ENCODE results near the gene PIM1. TPM values are rescaled to one million over a fixed set of nuclear protein-coding genes. Genes with fewer than 3 reads are reported as not detected.

The PIM1 gene
- total RNA-seq, 1 donor from 2014 or later = 15.1 TPM

DNA sequence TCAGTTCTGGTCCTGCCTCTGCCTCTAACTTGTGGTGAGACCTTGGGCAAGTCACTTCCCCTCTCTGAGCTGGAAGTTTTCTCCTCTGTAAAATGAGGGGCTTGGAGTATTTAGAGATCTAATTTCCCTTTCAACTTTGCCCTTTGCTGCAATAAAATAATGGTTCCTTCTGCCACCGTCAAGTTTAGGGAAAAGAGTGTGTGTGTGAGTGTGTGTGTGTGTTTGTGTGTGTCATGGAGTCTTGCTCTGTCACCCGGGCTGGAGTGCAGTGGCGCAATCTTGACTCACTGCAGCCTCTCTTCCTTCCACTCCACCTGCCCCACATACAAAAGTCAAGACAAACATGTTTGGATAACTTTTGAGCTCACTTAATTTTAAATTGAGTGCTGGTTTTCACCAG lies 39.2 kb upstream of the PIM1 start:
- Mint-ChIP-seq H3K27ac (ENCODE audit: unreplicated experiment) (peak overlapping the region; percentile 11), H3K36me3 (ENCODE audit: low read depth) (no peaks in the 10 kb centered on the region), H3K4me3 (ENCODE audit: unreplicated experiment) (no peak overlapping the region), H3K9me3 (ENCODE audit: low read depth) (no peaks in the 10 kb centered on the region), H3K27me3 (ENCODE audit: low read depth) (no peaks in the 10 kb centered on the region), H3K4me1 (ENCODE audit: low read depth) (peaks cover 69% of the 10 kb centered on the region)
- TF ChIP-seq, protein P1, sequence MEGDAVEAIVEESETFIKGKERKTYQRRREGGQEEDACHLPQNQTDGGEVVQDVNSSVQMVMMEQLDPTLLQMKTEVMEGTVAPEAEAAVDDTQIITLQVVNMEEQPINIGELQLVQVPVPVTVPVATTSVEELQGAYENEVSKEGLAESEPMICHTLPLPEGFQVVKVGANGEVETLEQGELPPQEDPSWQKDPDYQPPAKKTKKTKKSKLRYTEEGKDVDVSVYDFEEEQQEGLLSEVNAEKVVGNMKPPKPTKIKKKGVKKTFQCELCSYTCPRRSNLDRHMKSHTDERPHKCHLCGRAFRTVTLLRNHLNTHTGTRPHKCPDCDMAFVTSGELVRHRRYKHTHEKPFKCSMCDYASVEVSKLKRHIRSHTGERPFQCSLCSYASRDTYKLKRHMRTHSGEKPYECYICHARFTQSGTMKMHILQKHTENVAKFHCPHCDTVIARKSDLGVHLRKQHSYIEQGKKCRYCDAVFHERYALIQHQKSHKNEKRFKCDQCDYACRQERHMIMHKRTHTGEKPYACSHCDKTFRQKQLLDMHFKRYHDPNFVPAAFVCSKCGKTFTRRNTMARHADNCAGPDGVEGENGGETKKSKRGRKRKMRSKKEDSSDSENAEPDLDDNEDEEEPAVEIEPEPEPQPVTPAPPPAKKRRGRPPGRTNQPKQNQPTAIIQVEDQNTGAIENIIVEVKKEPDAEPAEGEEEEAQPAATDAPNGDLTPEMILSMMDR (IDR thresholded peaks at IDR 0.05) = no peak
- DNase-seq (ENCODE audit: low spot score) = no peak

DNA sequence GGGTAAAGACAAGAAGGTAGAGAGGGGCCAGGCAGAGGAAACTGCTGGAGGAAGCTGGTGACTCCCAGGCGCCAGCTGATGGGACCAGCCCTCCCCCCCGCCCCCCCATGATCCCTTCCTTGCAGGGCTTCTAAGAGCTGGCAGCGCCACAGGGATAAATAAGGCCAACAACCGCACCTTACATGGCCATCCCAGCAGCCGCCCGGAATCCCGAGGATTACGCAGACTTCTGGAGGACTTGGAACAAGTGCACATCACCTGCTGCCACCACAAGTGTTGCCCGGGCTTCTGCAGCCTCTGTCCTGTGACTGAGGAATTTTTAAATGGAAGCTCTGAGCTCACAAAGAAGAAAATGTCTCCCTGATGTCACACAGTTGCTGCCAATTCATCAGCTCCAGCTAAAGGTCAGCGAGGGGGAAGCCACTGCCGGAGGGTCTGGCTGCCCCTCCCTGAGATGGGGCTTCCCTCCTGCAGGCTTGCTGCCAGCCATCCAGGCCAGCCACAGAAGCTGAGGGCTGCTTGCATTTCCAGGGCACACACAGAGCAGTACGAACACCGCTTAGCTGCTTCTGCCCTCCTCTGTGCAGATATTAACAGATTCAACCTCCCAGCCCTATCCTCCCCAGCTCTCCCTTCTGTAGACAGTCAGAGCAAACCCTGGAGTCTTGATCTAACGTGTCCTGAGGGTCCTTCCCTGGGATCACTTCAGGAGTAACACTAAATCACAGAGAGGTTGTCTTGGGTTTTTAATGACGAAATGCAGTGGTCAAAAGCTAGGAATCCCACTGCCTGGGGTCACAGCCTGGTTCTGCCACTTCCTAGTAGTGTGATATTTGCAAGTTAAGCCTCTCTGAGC lies 38.6 kb upstream of the PIM1 start:
- Mint-ChIP-seq H3K36me3 (ENCODE audit: low read depth) (no peaks in the 10 kb centered on the region), H3K9me3 (ENCODE audit: low read depth) (no peaks in the 10 kb centered on the region), H3K27me3 (ENCODE audit: low read depth) (no peaks in the 10 kb centered on the region), H3K4me3 (ENCODE audit: unreplicated experiment) (no peak overlapping the region), H3K27ac (ENCODE audit: unreplicated experiment) (peak overlapping the region; percentile 79), H3K4me1 (ENCODE audit: low read depth) (peaks cover 68% of the 10 kb centered on the region)
- TF ChIP-seq, protein P1 (IDR thresholded peaks at IDR 0.05) = no peak
- no peak for DNase-seq (ENCODE audit: low spot score)

DNA sequence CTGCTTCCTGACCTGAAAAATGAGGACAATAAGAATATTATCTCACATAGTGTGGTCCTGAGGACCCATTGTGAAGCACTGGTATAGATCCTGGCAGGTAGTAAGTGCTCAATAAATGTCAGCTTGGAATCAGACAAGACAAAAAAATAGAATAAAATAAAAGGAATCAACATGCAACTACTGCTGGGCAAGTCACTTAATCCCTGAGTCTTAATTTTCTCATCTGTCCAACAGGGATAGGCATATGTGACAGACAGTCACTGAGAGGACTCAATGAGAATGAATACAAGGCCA lies 38.0 kb upstream of the PIM1 start:
- Mint-ChIP-seq H3K27ac (ENCODE audit: unreplicated experiment) (no peak overlapping the region), H3K4me3 (ENCODE audit: unreplicated experiment) (no peak overlapping the region), H3K36me3 (ENCODE audit: low read depth) (no peaks in the 10 kb centered on the region), H3K9me3 (ENCODE audit: low read depth) (no peaks in the 10 kb centered on the region), H3K27me3 (ENCODE audit: low read depth) (no peaks in the 10 kb centered on the region), H3K4me1 (ENCODE audit: low read depth) (peaks cover 68% of the 10 kb centered on the region)
- TF ChIP-seq, protein P1 (IDR thresholded peaks at IDR 0.05) = no peak
- DNase-seq (ENCODE audit: low spot score) = no peak

DNA sequence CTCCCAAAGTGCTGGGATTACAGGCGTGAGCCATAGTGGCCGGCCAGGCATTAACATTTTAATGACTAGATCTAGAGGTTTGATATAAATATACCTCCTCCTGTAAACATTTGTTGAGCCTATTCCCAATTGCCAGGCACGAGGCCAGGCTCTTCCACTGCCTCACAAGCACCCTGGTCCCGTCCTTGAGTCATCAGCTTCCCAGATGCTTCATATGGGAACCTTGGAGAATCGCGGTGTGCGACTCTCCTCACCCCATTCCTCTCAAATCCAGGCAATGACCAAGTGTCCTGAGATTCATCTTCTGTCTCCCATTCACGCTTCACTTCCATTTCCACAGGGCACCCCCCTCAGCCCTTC lies 35.9 kb upstream of the PIM1 start:
- Mint-ChIP-seq H3K4me3 (ENCODE audit: unreplicated experiment) (peak overlapping the region; percentile 7), H3K4me1 (ENCODE audit: low read depth) (peaks cover 70% of the 10 kb centered on the region), H3K27me3 (ENCODE audit: low read depth) (no peaks in the 10 kb centered on the region), H3K27ac (ENCODE audit: unreplicated experiment) (peak overlapping the region; percentile 98), H3K9me3 (ENCODE audit: low read depth) (no peaks in the 10 kb centered on the region), H3K36me3 (ENCODE audit: low read depth) (no peaks in the 10 kb centered on the region)
- TF ChIP-seq, protein P1 (IDR thresholded peaks at IDR 0.05) = no peak
- no peak for DNase-seq (ENCODE audit: low spot score)

DNA sequence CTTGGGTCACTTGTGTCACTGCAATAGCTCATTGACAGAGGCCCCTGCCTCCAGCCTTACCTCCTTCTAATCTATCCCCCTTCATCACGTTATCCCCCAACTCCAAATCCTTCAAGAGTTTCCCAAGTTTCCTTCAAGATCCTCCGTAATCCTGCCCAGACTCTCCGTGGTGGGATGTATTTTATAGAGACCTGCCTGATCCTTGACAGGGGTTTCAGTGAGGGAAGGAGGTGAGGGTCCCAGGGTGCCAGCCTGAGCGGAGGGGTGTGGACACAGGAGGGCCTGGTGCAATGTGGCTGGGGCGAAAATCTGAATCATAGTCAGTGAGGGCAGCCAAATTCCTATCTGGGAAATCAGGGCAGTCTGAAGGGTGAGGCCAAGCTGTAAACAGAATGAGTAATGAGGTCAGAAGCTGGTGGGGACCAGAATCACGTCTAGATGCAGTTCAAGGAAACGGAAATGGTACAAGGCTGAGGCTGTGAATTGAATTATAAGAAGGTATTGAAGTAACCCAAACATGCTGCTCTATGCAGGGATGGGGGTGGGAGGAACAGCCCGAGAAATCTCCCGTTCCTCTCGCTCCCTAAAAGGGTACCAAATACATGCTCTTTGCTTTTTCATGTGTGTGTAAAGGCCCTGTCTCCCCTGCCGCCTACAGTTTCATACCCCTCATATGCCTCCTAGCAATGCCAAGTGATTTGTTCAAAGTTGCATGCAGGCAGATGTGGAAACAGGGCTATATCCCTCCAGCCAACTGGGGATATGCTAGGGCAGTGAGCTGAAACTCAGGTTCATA lies 35.4 kb upstream of the PIM1 start:
- H3K27ac Mint-ChIP-seq (ENCODE audit: unreplicated experiment) = peak overlapping the region; percentile 98
- peak overlapping the region; percentile 7 for H3K4me3 Mint-ChIP-seq (ENCODE audit: unreplicated experiment)
- no peaks in the 10 kb centered on the region for H3K9me3 Mint-ChIP-seq (ENCODE audit: low read depth)
- TF ChIP-seq, protein P1 (IDR thresholded peaks at IDR 0.05) = peak; percentile 10
- no peaks in the 10 kb centered on the region for H3K27me3 Mint-ChIP-seq (ENCODE audit: low read depth)
- H3K4me1 Mint-ChIP-seq (ENCODE audit: low read depth) = peaks cover 76% of the 10 kb centered on the region
- no peak for DNase-seq (ENCODE audit: low spot score)
- H3K36me3 Mint-ChIP-seq (ENCODE audit: low read depth) = no peaks in the 10 kb centered on the region

Data from chondrocyte (in vitro differentiated cells).